Osteocyte (in vitro differentiated cells): ENCODE results near the gene TMEM59L. TPM values are rescaled to one million over a fixed set of nuclear protein-coding genes. Genes with fewer than 3 reads are reported as not detected.

ENCODE experiments used
- DNase-seq: peaks from one replicate; pipeline ENCODE4 v3.0.0; 2021; ENCODE audit warnings: mixed read lengths; ENCODE audit not compliant: unreplicated experiment; ENCODE audit errors: extremely low spot score
- H3K27ac Mint-ChIP-seq: one replicate; pipeline ENCODE4 v1.8.0; 2021; ENCODE audit warnings: mild to moderate bottlenecking, mixed read lengths; ENCODE audit not compliant: unreplicated experiment
- H3K27me3 Mint-ChIP-seq: one replicate; pipeline ENCODE4 v1.8.0; 2021; ENCODE audit warnings: mixed read lengths; ENCODE audit not compliant: unreplicated experiment
- H3K36me3 Mint-ChIP-seq: one replicate; pipeline ENCODE4 v1.8.0; 2021; ENCODE audit warnings: mixed read lengths; ENCODE audit not compliant: unreplicated experiment
- H3K4me1 Mint-ChIP-seq: one replicate; pipeline ENCODE4 v1.8.0; 2021; ENCODE audit warnings: mixed read lengths; ENCODE audit not compliant: unreplicated experiment
- H3K4me3 Mint-ChIP-seq: one replicate; pipeline ENCODE4 v1.8.0; 2021; ENCODE audit warnings: mild to moderate bottlenecking, moderate library complexity, mixed read lengths; ENCODE audit not compliant: unreplicated experiment
- H3K9me3 Mint-ChIP-seq: one replicate; pipeline ENCODE4 v1.8.0; 2021; ENCODE audit warnings: mixed read lengths; ENCODE audit not compliant: unreplicated experiment
- CTCF ChIP-seq: fragments of 200-600 bp; sonication (generic); IDR thresholded peaks from 2 replicates; pipeline ENCODE4 v1.5.0; 2021; ENCODE audit warnings: antibody characterized with exemption, mild to moderate bottlenecking, moderate library complexity
- total RNA-seq: library from RNA; stranded (reverse); gene quantifications from 2 replicates; pipeline ENCODE4 v1.2.1, GENCODE V29; 2021

The TMEM59L gene
- total RNA-seq, 1 donor from 2014 or later = 5.9 TPM

- TF ChIP-seq CTCF = no peak
- H3K4me3 Mint-ChIP-seq = peak overlapping the region; percentile 16
- peaks cover 63% of the 10 kb centered on the region for H3K4me1 Mint-ChIP-seq
- no peaks in the 10 kb centered on the region for H3K27me3 Mint-ChIP-seq
- no peaks in the 10 kb centered on the region for H3K9me3 Mint-ChIP-seq
- H3K27ac Mint-ChIP-seq = peak overlapping the region; percentile 77
- no peak for DNase-seq
- no peaks in the 10 kb centered on the region for H3K36me3 Mint-ChIP-seq
Observed at GRCh38 chr19:18658366-18658855, 45.7 kb downstream of the TMEM59L start.

GRCh38 chr19:18659281-18660050, 46.8 kb downstream of the TMEM59L start:
- H3K27ac Mint-ChIP-seq = peak overlapping the region; percentile 77
- TF ChIP-seq CTCF = no peak
- H3K4me3 Mint-ChIP-seq = no peak overlapping the region
- peaks cover 66% of the 10 kb centered on the region for H3K4me1 Mint-ChIP-seq
- no peaks in the 10 kb centered on the region for H3K27me3 Mint-ChIP-seq
- no peaks in the 10 kb centered on the region for H3K36me3 Mint-ChIP-seq
- DNase-seq = no peak
- no peaks in the 10 kb centered on the region for H3K9me3 Mint-ChIP-seq

- H3K27me3 Mint-ChIP-seq = no peaks in the 10 kb centered on the region
- peaks cover 64% of the 10 kb centered on the region for H3K4me1 Mint-ChIP-seq
- H3K27ac Mint-ChIP-seq = peak overlapping the region; percentile 65
- no peak for DNase-seq
- H3K36me3 Mint-ChIP-seq = no peaks in the 10 kb centered on the region
- H3K4me3 Mint-ChIP-seq = peak overlapping the region; percentile 29
- H3K9me3 Mint-ChIP-seq = no peaks in the 10 kb centered on the region
- TF ChIP-seq CTCF = no peak
Observed at GRCh38 chr19:18660051-18660910, 47.6 kb downstream of the TMEM59L start.

- Mint-ChIP-seq H3K9me3 (no peaks in the 10 kb centered on the region), H3K4me3 (no peak overlapping the region)
Observed at GRCh38 chr19:18660939-18661670, 48.4 kb downstream of the TMEM59L start.

More at GRCh38 chr19:18660939-18661670, 48.4 kb downstream of the TMEM59L start:
- Mint-ChIP-seq H3K27me3 (no peaks in the 10 kb centered on the region), H3K4me1 (peaks cover 64% of the 10 kb centered on the region), H3K27ac (peak overlapping the region; percentile 39), H3K36me3 (no peaks in the 10 kb centered on the region)
- TF ChIP-seq CTCF = no peak
- no peak for DNase-seq
